Stimulated activated CD8-positive, alpha-beta memory T cell treated with anti-CD3 and anti-CD28 coated beads, Interleukin-15, amount 100 ng/mL, for 1 hour (primary cell): Measurements from ENCODE around the gene FLNA.
"Not testable (repeated sequence)": the region's sequence is repeated elsewhere in the genome, so short reads cannot be mapped to it uniquely, and the experiment has no call there.

Experiments
- DNase-seq: peaks from one replicate; pipeline ENCODE4 v3.0.0-alpha.2; 2020; ENCODE audit warnings: low read depth

The FLNA gene

DNA sequence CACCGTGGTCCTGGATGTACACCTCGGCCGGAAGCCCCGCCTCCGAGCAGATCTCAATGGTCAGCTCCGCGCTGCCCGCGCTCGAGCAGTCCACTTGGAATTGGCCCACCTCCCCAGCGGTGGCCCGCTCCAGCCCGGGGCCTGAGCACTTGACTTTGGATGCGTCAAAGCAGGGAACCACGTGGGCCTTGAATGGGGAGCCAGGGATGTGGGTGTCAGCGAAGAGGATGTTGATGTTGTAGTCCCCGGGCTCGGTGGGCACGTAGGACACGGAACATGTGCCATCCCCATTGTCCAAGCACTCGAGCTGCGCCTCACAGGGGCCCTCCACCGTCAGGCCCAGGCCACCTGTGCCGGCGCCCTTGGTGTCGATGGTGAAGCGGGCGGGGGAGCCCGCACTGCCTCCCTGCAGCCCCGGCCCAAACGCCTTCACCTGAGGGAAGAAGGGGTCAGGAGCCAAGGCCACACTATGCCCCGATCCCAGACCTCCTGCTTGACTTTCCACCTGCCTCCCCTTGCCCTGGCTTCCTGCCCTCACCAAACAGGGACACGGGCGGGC, 14.2 kb downstream of the FLNA start:
- no peak for DNase-seq

GRCh38 chrX:154359362-154360154, 14.9 kb downstream of the FLNA start:
- no peak for DNase-seq

DNA sequence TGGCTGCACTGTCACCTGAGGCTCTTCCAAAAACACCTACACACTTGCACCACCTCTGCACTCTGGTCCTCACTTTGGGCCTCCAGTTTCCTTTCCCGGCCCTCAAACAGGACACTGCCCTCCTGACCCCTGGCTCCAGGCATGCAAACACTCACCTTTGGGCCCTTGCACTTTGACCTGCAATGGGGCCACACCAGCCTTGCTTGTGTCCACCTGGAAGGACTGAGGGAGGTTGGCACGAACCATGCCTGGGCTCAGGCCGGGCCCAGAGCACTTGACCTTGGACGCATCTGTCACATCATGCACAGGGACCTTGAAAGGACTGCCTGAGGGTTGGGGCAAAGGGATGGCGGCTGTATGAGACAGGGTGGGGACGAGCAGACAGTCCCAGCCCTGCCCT, 15.6 kb downstream of the FLNA start:
- DNase-seq: no peak

GRCh38 chrX:154358011-154358410, 16.4 kb downstream of the FLNA start:
- no peak for DNase-seq

DNA sequence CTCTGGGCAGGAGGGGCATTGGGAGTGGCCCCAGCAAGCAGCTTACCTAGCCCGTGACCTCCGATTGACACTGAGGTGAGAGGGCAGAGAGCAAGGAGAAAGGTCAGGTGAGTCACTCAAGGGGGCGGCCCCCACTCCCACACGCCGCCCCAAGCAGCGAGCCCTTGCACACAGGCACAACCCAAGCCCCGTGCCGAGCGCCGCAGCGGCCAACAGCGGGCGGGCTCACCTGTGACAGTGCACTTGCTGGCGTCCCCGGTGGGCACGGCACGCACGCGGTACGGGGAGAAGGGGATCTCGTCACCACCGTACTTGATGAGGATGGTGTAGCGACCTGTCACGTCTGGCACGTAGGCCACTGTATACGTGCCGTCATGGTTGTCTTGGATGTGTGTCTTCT, 17.2 kb downstream of the FLNA start:
- DNase-seq: no peak

DNA sequence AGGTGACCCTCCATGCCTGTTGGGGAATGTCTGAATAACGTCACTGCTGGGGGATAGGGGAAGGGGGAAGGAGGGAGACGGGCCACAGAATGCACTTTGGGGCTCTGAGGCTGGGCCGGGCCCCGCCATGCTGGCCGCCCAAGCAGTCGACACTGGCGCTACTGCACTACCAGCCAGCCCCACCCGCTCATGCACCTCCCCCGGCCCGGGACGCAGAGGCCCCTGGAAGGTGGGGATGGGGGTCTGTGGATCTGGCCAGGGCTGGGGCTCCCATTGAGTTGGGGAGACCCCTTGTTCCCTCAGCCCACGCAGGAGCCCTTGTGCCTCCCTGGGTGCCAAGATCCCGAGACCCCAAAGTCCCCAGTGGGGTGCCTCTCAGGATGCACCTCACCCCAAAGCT, 17.8 kb downstream of the FLNA start:
- DNase-seq: no peak

GRCh38 chrX:154355776-154356140, 18.7 kb downstream of the FLNA start:
- DNase-seq: no peak

DNA sequence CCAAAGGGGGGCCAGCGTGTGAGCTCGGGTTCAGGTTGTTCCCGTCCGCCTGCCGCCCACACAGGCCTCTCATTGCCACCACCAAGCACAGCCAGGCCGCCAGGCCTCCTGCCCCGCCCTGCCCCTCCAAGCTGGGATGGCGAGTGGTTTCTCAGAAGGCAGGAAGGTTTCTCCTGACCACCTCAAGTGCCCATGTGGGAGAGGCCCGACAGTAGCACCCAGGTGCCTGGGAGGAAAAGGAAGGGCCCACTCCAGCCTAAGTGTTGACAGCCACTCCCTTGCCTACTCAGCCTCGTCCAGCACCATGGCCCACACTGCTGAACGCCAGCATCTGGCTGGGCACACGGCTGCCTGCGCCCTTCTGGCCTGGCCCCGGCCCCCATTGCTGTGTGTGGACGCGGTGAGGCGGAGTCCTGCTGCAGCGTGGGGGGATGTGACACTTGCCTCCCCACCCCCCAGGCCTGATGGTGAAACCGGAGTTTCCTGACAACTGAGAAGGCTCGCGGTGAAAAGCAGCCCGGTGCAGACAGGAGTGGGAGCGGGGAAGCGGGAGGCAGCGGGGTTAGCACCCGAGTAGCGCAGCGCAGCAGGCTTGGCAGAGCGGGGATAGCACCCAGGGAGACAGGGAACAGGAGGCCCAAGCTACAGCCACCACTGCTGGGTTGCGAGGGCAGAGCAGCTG, 19.2 kb downstream of the FLNA start:
- DNase-seq: no peak

DNA sequence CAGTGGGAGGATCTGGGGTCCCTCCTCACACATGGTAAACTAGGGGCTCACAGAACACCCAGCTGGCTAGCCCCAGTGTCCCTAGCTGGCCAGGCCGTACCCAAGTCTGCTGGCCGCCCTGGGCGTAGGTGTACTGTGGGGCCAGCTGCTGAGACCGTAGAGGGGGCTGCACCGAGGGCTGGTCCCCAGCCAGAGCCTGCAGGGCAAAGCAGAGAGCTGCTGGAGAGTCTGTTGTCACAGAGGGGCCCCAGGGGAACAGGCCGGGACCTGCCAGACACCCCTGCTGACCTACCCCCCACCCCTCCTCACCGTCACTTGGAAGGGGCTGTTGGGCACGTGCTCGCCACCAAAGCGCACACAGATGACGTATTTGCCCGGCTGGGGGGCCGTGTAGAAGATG, 19.9 kb downstream of the FLNA start:
- no peak for DNase-seq

DNA sequence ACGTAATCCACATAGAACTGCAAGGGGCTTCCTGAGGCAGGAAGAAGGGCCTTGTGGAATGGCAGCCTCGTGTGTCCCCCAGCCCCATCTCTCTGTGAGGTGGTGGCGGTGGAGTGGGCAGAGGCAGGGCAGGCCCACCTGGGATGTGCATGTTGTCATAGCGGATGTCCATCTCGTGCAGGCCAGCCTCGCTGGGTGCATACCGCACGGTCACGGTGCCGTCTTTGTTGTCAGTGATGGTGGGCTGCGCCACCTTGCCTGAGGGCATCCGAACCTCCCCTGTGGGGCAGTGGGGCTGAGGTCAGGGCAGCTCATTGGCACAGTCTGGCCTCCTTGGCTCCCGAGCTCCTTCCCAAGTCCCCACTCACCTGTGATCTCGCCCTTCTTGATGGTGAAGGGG, 20.4 kb downstream of the FLNA start:
- no peak for DNase-seq

GRCh38 chrX:154353172-154353843, 21.1 kb downstream of the FLNA start:
- DNase-seq: no peak

- no peak for DNase-seq
Measured at GRCh38 chrX:154352466-154352865, 22.0 kb downstream of the FLNA start.

GRCh38 chrX:154352012-154352401, 22.4 kb downstream of the FLNA start:
- DNase-seq: no peak

DNA sequence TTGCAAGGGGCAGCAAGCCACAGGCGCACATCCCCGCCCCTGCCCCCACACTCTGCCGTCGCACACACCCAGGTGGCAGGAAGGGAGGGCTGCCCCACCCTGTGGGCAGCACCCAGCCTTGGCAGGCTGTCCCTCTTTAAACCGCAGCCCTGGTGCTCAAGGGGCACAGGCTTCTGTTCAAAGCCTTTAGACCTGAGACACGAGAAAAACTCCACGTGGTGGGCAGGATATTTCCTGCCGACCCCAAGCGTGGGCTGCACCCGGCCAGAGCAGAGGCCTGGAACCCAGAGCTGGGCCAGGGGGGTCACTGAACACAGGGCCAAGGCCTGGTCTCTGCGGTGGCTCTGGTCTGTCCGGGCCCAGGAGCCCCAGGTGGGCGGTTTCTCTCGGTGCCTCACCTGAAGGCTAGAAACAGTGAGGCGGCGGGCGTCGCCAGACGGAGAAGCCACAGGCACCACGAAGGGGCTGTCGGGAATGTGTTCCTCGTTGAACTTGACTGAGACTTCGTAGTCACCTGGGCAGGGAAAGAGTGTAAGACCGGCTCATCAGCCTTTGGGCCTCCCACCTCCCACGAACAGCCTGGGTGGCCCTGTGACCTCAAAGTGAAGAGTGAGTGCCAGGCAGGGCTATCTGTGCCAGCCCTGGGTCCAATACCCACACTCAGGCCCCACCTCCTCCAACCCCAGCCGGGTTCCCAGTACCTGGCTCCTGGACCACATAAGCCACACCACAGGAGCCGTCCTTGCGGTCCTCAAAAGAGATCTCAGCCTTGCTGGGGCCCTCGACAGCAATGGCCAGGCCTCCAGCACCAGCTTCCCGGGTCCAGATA, 23.0 kb downstream of the FLNA start:
- DNase-seq: no peak

- no peak for DNase-seq
Measured at GRCh38 chrX:154350429-154351182, 23.8 kb downstream of the FLNA start.

- DNase-seq: no peak
Measured at GRCh38 chrX:154349979-154350378, 24.5 kb downstream of the FLNA start.

- no peak for DNase-seq
Measured at GRCh38 chrX:154349359-154349935, 25.0 kb downstream of the FLNA start.

DNA sequence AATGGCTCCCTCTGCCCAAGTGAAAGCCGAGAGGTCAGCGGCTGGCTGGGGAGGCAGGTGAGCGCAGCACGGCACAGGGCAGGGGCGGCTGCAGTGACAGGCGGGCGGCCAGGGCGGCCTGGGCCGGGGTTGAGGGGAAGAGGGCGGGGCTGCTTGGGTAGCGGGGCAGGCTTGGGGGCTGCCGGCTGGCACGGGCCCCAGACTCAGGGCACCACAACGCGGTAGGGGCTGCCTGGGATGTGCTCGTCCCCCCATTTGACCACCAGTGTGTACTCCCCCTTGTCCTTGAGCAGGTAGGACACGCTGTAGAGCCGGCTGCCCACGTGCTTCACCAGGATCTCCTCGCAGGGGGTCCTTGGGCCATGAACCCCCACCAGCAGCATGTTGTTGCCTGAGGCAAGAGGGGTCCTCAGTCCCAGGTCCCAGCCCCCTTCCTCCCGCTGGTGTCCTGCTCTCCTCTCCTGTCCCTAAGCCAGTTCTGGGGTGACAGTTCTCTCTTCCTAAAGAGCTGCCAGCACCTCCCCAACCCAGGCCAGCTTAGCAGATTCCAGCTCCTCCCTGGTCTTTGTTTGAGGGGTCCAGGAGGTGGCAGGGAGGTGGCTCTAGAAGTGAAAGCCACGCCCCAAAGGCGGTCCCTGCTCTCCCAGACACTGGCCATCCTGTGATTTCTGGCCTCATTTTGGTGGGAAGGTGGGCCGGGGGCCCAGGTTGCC, 25.6 kb downstream of the FLNA start:
- no peak for DNase-seq

DNA sequence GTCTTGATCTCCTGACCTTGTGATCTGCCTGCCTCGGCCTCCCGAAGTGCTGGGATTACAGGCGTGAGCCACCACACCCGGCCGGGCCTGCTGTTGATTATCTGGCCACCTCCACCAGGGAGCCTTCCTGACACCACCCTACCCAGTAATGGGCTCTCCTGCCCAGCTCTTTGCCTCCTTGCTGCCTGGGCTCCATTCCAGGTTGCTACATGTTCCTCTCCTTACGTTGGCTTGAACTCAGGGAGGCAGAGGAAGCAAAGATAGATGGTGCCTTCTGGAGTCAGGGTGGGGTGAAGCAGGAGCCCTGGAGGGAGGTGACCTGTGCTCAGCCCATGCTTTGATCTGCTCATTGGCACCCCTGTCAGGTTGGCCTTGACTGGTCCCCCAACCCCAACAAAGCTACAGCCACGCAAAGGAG, 26.3 kb downstream of the FLNA start:
- no peak for DNase-seq

DNA sequence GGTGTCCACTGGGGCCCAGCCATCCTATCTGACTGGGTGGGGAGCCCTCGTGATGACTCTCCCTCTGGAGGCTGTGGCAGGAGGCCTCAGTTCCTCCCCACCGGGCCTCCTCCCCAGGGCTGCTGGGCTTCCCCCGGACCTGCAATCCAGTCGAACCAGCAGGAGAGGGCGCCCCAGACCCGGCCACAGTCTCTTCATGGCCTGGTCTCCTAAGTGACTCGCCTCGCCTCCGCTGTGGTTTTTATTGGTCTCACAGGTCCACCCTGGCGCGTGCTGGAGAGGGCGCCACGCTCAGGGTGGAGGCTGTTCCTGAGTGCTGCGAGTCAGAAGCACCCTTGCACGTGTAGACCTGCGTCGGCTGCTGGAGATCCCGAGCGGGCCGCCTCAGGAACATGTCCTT, 30.8 kb downstream of the FLNA start:
- DNase-seq: not testable (repeated sequence)
